Right atrium auricular region (tissue), 2 donors: ENCODE data around the gene FBXO4. TPM values are rescaled to one million over a fixed set of nuclear protein-coding genes. Genes with fewer than 3 reads are reported as not detected.

ENCODE experiments used
- DNase-seq: peaks from one replicate; pipeline ENCODE4 v3.0.0-alpha.2; 2019; ENCODE audit warnings: low spot score
- H3K27ac ChIP-seq, 2 donors: fragments of 200-600 bp; sonication (generic); 1 replicate in 1 of 2; 2 replicates in 1 of 2; pipeline ENCODE4 v1.5.1; 2016 to 2019
- H3K27me3 ChIP-seq, 2 donors: fragments of 200-600 bp; sonication (generic); one replicate each; pipeline versions ENCODE4 v1.5.1 to v1.6.0; 2017 to 2019
- H3K36me3 ChIP-seq: fragments of 200-600 bp; sonication (generic); one replicate; pipeline ENCODE4 v1.5.1; 2016
- H3K4me1 ChIP-seq, 2 donors: fragments of 200-600 bp; sonication (generic); one replicate each; pipeline versions ENCODE4 v1.5.1 to v1.6.0; 2017 to 2019
- H3K4me3 ChIP-seq, 2 donors: fragments of 200-600 bp; sonication (generic); 1 replicate in 1 of 2; 2 replicates in 1 of 2; pipeline ENCODE4 v1.5.1; 2017 to 2019; ENCODE audit warnings: mild to moderate bottlenecking in 1 of 2, moderate library complexity in 1 of 2
- H3K9me3 ChIP-seq, 2 donors: fragments of 200-600 bp; sonication (generic); one replicate each; pipeline ENCODE4 v1.5.1; 2019
- total RNA-seq, 2 donors: library from RNA; depleted of rRNA; stranded (reverse); fragments of >200 nt; gene quantifications; one replicate each; pipeline ENCODE4 v1.1.0, GENCODE V29; 2016
- TF ChIP-seq, protein P1 (sequence below), 2 donors: fragments of 200-600 bp; sonication (generic); IDR thresholded peaks; one replicate each; pipeline ENCODE4 v1.5.1; 2019; ENCODE audit warnings: antibody characterized with exemption in 2 of 2

FBXO4 gene
- total RNA-seq, 2 donors from 2014 or later = 2.8 to 5.4 TPM

DNA sequence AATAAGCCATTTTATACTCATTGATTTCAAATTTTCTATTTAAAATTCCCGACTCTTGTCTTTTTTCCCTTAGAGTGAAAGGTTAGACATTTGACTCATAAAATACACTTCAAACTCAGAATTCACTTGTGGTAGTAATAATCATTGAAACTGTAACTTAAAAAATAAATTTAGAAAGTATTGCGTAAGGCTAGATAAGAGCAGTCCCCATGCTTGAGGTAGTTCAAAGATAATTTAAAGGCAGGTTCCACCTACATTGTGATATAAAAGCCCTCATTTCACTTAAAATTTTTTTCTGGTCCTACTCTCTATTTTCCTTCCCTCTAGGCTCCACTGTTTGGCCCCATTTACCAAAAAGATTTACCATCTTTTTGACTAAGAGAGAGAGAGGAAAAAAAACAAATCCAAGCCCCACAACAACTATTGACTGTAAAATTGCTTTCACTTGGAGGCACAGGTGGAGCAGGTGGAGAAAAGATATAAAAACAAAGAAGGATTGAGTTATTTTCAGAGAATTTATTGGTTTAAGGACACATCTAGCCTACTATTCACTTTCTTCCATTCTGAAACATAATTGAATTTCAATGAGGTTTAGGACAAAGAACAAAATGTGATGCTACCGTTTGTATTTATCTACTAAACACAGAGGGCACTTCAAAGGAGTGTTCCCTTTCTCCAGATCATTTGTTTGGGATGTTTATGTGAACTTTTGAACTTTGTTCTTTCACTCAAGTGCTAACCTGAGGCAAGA lies 61.0 kb downstream of the FBXO4 start:
- DNase-seq = no peak
- H3K36me3 ChIP-seq = no peaks in the 10 kb centered on the region
- TF ChIP-seq, protein P1, sequence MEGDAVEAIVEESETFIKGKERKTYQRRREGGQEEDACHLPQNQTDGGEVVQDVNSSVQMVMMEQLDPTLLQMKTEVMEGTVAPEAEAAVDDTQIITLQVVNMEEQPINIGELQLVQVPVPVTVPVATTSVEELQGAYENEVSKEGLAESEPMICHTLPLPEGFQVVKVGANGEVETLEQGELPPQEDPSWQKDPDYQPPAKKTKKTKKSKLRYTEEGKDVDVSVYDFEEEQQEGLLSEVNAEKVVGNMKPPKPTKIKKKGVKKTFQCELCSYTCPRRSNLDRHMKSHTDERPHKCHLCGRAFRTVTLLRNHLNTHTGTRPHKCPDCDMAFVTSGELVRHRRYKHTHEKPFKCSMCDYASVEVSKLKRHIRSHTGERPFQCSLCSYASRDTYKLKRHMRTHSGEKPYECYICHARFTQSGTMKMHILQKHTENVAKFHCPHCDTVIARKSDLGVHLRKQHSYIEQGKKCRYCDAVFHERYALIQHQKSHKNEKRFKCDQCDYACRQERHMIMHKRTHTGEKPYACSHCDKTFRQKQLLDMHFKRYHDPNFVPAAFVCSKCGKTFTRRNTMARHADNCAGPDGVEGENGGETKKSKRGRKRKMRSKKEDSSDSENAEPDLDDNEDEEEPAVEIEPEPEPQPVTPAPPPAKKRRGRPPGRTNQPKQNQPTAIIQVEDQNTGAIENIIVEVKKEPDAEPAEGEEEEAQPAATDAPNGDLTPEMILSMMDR (IDR thresholded peaks at IDR 0.05) = no peak
- H3K27me3 ChIP-seq = no peaks in the 10 kb centered on the region
- H3K27ac ChIP-seq = no peak overlapping the region
- no peaks in the 10 kb centered on the region for H3K4me1 ChIP-seq
- no peak overlapping the region for H3K4me3 ChIP-seq
- no peaks in the 10 kb centered on the region for H3K9me3 ChIP-seq

Other genes starting within 250 kb of the FBXO4 start
- 100 to 1,000 TPM in 1 of 2 donors, 10 to 100 TPM in 1; 32.8 to 161 TPM for gene OXCT1, start 54.9 kb upstream of the FBXO4 start, total RNA-seq
- 10 to 100 TPM; 11.2 to 13.9 TPM for gene RIMOC1, start 20.9 kb upstream of the FBXO4 start, total RNA-seq